ENCODE results near the gene ERBB4. TPM values are rescaled to one million over a fixed set of nuclear protein-coding genes. Genes with fewer than 3 reads are reported as not detected.

Gene ERBB4
- total RNA-seq, 4 donors from 2014 or later: 0.04 to 0.57 (median 0.35) TPM; not detected in 1

GRCh38 chr2:212276813-212277212, 261.8 kb downstream of the ERBB4 start:
- 56 to 60% methylated on average over 3 of the region's 3 CpGs for WGBS, 2 donors
- TF ChIP-seq CTCF (IDR thresholded peaks at IDR 0.05): no peak
- TF ChIP-seq POLR2A (IDR thresholded peaks at IDR 0.05): no peak
- Histone ChIP-seq H3K27ac (no peak overlapping the region), H3K27me3 (no peaks in the 10 kb centered on the region), H3K36me3 (no peaks in the 10 kb centered on the region), H3K4me3 (no peak overlapping the region), H3K4me1 (no peaks in the 10 kb centered on the region), H3K9me3 (no peaks in the 10 kb centered on the region)
- DNase-seq: no peak
- intact Hi-C loops (cut with DNase I): no loop called here

- Histone ChIP-seq H3K27me3 (no peaks in the 10 kb centered on the region), H3K9me3 (no peaks in the 10 kb centered on the region), H3K27ac (no peak overlapping the region), H3K36me3 (no peaks in the 10 kb centered on the region), H3K4me3 (no peak overlapping the region), H3K4me1 (no peaks in the 10 kb centered on the region)
- intact Hi-C loops (cut with DNase I): no loop called here
- TF ChIP-seq POLR2A (IDR thresholded peaks at IDR 0.05) (no peak), CTCF (IDR thresholded peaks at IDR 0.05) (no peak)
- 79 to 88% methylated on average over 2 of the region's 2 CpGs for WGBS, 2 donors
- DNase-seq: no peak
Observed at GRCh38 chr2:212274215-212274614, 264.4 kb downstream of the ERBB4 start.

GRCh38 chr2:212271583-212271982, 267.0 kb downstream of the ERBB4 start:
- intact Hi-C loops (cut with DNase I): no loop called here
- H3K36me3 ChIP-seq: no peaks in the 10 kb centered on the region
- no peak for DNase-seq
- no peak overlapping the region for H3K4me3 ChIP-seq
- H3K4me1 ChIP-seq: no peaks in the 10 kb centered on the region
- no peaks in the 10 kb centered on the region for H3K9me3 ChIP-seq
- TF ChIP-seq POLR2A (IDR thresholded peaks at IDR 0.05): no peak
- TF ChIP-seq CTCF (IDR thresholded peaks at IDR 0.05): no peak
- WGBS, 2 donors: 32 to 42% methylated on average over 3 of the region's 3 CpGs
- H3K27me3 ChIP-seq: no peaks in the 10 kb centered on the region
- no peak overlapping the region for H3K27ac ChIP-seq

- 8 to 25% methylated on average over 1 of the region's 1 CpG for WGBS, 2 donors
- Histone ChIP-seq H3K27me3 (no peaks in the 10 kb centered on the region), H3K4me1 (no peaks in the 10 kb centered on the region), H3K27ac (no peak overlapping the region), H3K36me3 (no peaks in the 10 kb centered on the region), H3K9me3 (no peaks in the 10 kb centered on the region), H3K4me3 (no peak overlapping the region)
- no peak for DNase-seq
- intact Hi-C loops (cut with DNase I): no loop called here
- TF ChIP-seq POLR2A (IDR thresholded peaks at IDR 0.05) (no peak), CTCF (IDR thresholded peaks at IDR 0.05) (no peak)
Observed at GRCh38 chr2:212269005-212269404, 269.6 kb downstream of the ERBB4 start.

GRCh38 chr2:212266297-212266696, 272.3 kb downstream of the ERBB4 start:
- WGBS, 2 donors: 76 to 78% methylated on average over 1 of the region's 1 CpG
- Histone ChIP-seq H3K9me3 (no peaks in the 10 kb centered on the region), H3K36me3 (no peaks in the 10 kb centered on the region), H3K4me1 (no peaks in the 10 kb centered on the region), H3K4me3 (no peak overlapping the region), H3K27ac (no peak overlapping the region), H3K27me3 (no peaks in the 10 kb centered on the region)
- intact Hi-C loops (cut with DNase I): no loop called here
- no peak for DNase-seq
- TF ChIP-seq CTCF (IDR thresholded peaks at IDR 0.05) (no peak), POLR2A (IDR thresholded peaks at IDR 0.05) (no peak)

Measured in esophagus squamous epithelium (tissue), 5 donors.